Body of pancreas (tissue), 4 donors: ENCODE measurements around the gene FAM78A. TPM values are rescaled to one million over a fixed set of nuclear protein-coding genes. Genes with fewer than 3 reads are reported as not detected.
"Not testable (repeated sequence)": the region's sequence is repeated elsewhere in the genome, so short reads cannot be mapped to it uniquely, and the experiment has no call there.

Source experiments
- ATAC-seq: fragments of 150-250 bp; one replicate; pipeline ENCODE4 v1.9.1; 2016
- DNase-seq, 4 donors: peaks; one replicate each; pipeline ENCODE4 v3.0.0-alpha.2; 2019
- H3K27ac ChIP-seq, 4 donors: fragments of 200-600 bp; sonication (generic); 1 replicate in 3 of 4; 2 replicates in 1 of 4; pipeline versions ENCODE4 v1.5.1 to v1.6.1; 2016 to 2019; ENCODE audit warnings: mild to moderate bottlenecking in 1 of 4, mixed read lengths in 1 of 4, moderate library complexity in 1 of 4
- H3K27me3 ChIP-seq, 2 donors: fragments of 200-600 bp; sonication (generic); one replicate each; pipeline ENCODE4 v1.6.0; 2016; ENCODE audit warnings: mild to moderate bottlenecking in 1 of 2
- H3K36me3 ChIP-seq, 2 donors: fragments of 200-600 bp; sonication (generic); replicated peaks in 1 of 2; 2 replicates each; pipeline ENCODE4 v1.5.1; 2016; ENCODE audit warnings: low read depth in 2 of 2; ENCODE audit not compliant: insufficient read depth in 1 of 2
- H3K4me1 ChIP-seq: fragments of 200-600 bp; sonication (generic); one replicate; pipeline ENCODE4 v1.6.0; 2016
- H3K4me3 ChIP-seq, 2 donors: fragments of 200-600 bp; sonication (generic); 1 replicate in 1 of 2; 2 replicates in 1 of 2; pipeline ENCODE4 v1.5.1; 2016 to 2019
- H3K9me3 ChIP-seq, 3 donors: fragments of 200-600 bp; sonication (generic); 1 replicate in 2 of 3; 2 replicates in 1 of 3; pipeline ENCODE4 v1.5.1; 2016
- CTCF ChIP-seq, 7 experiments: fragments of 450-650 bp in 4 of 7; fragments of 200-600 bp in 3 of 7; sonication (generic) in 3 of 7; IDR thresholded peaks; one replicate each; pipeline ENCODE4 v1.5.1; 2016 to 2019; ENCODE audit warnings: antibody characterized with exemption in 7 of 7
- POLR2A ChIP-seq, 3 donors: fragments of 450-650 bp; IDR thresholded peaks; one replicate each; pipeline ENCODE4 v1.6.1; 2016; ENCODE audit warnings: antibody characterized with exemption in 3 of 3, mild to moderate bottlenecking in 2 of 3
- WGBS, 2 donors: methylation state at CpG; one replicate each; pipeline ENCODE4 v1.1.5; 2017; 5-methylcytosine and 5-hydroxymethylcytosine counted together
- intact Hi-C: fragments of 100-400 bp; cut with DNase I; formaldehyde crosslinking; loops from one replicate; pipeline ENCODE4 v1.15.1; 2023
- total RNA-seq, 2 donors: library from RNA; depleted of rRNA; stranded (reverse); fragments of >200 nt; gene quantifications; one replicate each; pipeline ENCODE4 v1.1.0, GENCODE V29; 2016

The FAM78A gene
- total RNA-seq, 2 donors from 2014 or later: under 0.01 to 0.78 TPM

- ATAC-seq (no peak), DNase-seq (no peak)
- Histone ChIP-seq H3K4me3 (no peak overlapping the region), H3K9me3 (no peaks in the 10 kb centered on the region), H3K36me3 (no peaks in the 10 kb centered on the region), H3K27ac (no peak overlapping the region), H3K4me1 (no peaks in the 10 kb centered on the region), H3K27me3 (no peaks in the 10 kb centered on the region)
- WGBS, 2 donors: 86 to 89% methylated on average over 6 of the region's 6 CpGs
- intact Hi-C loops: no loop called here
- TF ChIP-seq CTCF (IDR thresholded peaks at IDR 0.05): no peak
- TF ChIP-seq POLR2A (IDR thresholded peaks at IDR 0.05): no peak
These were observed 58.8 kb downstream of the FAM78A start for GRCh38 chr9:131217331-131218031.

- Histone ChIP-seq H3K4me3 (no peak overlapping the region), H3K27me3 (no peaks in the 10 kb centered on the region), H3K4me1 (no peaks in the 10 kb centered on the region), H3K27ac (no peak overlapping the region), H3K36me3 (no peaks in the 10 kb centered on the region), H3K9me3 (no peaks in the 10 kb centered on the region)
- DNase-seq (no peak), ATAC-seq (no peak)
- intact Hi-C loops: no loop called here
- WGBS, 2 donors: 76 to 91% methylated on average over 4 of the region's 4 CpGs
- TF ChIP-seq POLR2A (IDR thresholded peaks at IDR 0.05): no peak
- no peak for TF ChIP-seq CTCF (IDR thresholded peaks at IDR 0.05)
These were observed 59.5 kb downstream of the FAM78A start for GRCh38 chr9:131216806-131217205.

GRCh38 chr9:131214876-131215275 is 61.4 kb downstream of the FAM78A start:
- intact Hi-C loops: no loop called here
- H3K27ac ChIP-seq: no peak overlapping the region
- no peaks in the 10 kb centered on the region for H3K9me3 ChIP-seq
- no peaks in the 10 kb centered on the region for H3K36me3 ChIP-seq
- DNase-seq (no peak), ATAC-seq (no peak)
- no peaks in the 10 kb centered on the region for H3K27me3 ChIP-seq
- H3K4me1 ChIP-seq: no peaks in the 10 kb centered on the region
- WGBS, 2 donors: 78 to 81% methylated on average over 4 of the region's 4 CpGs
- no peak overlapping the region for H3K4me3 ChIP-seq
- TF ChIP-seq POLR2A (IDR thresholded peaks at IDR 0.05) (no peak), CTCF (IDR thresholded peaks at IDR 0.05) (no peak)

GRCh38 chr9:131214286-131214856 is 61.9 kb downstream of the FAM78A start:
- Histone ChIP-seq H3K9me3 (no peaks in the 10 kb centered on the region), H3K27me3 (no peaks in the 10 kb centered on the region), H3K4me3 (no peak overlapping the region), H3K4me1 (no peaks in the 10 kb centered on the region), H3K27ac (no peak overlapping the region), H3K36me3 (no peaks in the 10 kb centered on the region)
- TF ChIP-seq POLR2A (IDR thresholded peaks at IDR 0.05): no peak
- no peak for TF ChIP-seq CTCF (IDR thresholded peaks at IDR 0.05)
- intact Hi-C loops: no loop called here
- ATAC-seq: no peak
- DNase-seq: no peak
- 81 to 84% methylated on average over 7 of the region's 7 CpGs for WGBS, 2 donors

GRCh38 chr9:131211920-131212319 is 64.4 kb downstream of the FAM78A start:
- ATAC-seq, H3K36me3 ChIP-seq, intact Hi-C loops, H3K4me1 ChIP-seq, H3K4me3 ChIP-seq, H3K27ac ChIP-seq, DNase-seq, H3K9me3 ChIP-seq, H3K27me3 ChIP-seq: not testable (repeated sequence)
- 89 to 93% methylated on average over 4 of the region's 4 CpGs for WGBS, 2 donors

Other genes starting within 250 kb of the FAM78A start
- gene AIF1L, start 180.0 kb downstream of the FAM78A start, total RNA-seq: 10 to 100 TPM in 1 of 2 donors, 1 to 10 TPM in 1; 4.9 to 11.5 TPM
- 10 to 100 TPM; 24.7 to 29.6 TPM for gene NUP214, start 150.9 kb downstream of the FAM78A start, total RNA-seq
- 1 to 10 TPM; 2.1 to 3.6 TPM for gene PLPP7, start 13.2 kb upstream of the FAM78A start, total RNA-seq
- gene PRRC2B, start 117.6 kb upstream of the FAM78A start, total RNA-seq: 100 to 1,000 TPM in 1 of 2 donors, 10 to 100 TPM in 1; 78.3 to 177 TPM
- 10 to 100 TPM; 22.1 to 34.6 TPM for gene POMT1, start 226.4 kb upstream of the FAM78A start, total RNA-seq